NCI-H1105 (cell line): ENCODE data around the gene SCAF8.

ENCODE experiments used
- DNase-seq: peaks from one replicate; lab custom pipeline; 2025; lab: John Stamatoyannopoulos, UW

The SCAF8 gene

DNA sequence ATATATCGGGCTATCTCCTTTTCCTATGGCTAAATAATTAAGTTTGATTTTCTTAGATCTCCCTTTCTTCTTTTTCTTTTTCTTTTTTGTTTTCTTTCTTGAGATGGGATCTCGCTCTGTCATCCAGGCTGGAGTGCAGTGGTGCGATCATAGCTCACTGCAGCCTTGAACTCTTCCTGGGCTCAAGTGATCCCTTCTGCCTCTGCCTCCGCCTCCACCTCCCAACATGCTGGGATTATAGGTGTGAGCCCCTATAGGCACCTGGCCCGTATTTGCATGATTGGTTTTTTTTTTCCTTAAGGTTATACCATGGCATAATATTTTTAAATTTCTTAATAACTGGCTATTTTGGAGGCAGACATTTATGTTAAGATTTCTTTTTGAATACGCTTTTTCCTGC is 106.3 kb downstream of the SCAF8 start:
- no peak for DNase-seq

DNA sequence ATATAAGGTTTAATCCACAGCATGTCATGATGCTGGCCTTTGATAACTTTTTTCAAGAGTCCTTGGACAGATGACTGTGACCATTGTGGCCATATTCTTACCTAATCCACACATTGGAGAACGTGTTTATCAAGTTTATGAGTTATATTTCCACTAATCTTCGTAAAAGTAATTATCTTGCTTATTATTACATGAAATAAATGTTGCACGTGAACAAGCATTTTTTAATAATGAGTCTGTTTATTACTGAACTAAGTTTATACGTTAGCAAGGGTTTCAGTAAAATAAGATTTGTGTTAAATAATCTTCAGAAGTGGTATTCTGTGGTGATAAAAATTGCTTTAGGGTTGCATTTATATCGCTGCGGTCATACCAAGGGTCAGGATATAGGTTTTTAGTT is 107.1 kb downstream of the SCAF8 start:
- DNase-seq: no peak

- DNase-seq: no peak
Measured at GRCh38 chr6:154841109-154841508, 107.9 kb downstream of the SCAF8 start.

- DNase-seq: no peak
Measured at GRCh38 chr6:154842833-154843232, 109.6 kb downstream of the SCAF8 start.

DNA sequence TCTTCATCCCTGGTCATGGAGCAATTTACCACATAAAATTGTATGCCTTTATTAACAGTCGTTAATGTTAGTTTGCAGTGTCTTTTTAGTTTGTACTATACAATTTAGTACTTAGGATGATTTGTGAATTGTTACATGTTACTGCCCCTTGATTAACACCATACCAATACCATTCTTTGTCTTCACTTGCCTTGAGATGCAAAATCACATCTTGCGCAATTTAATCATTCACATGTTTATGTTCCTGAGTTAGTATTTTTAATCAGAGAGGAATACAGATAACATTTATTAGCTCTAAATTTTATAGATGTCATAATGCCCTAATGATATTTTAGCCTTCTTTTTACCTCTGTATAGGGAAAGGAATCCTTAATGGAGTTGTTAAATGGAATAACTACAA is 114.1 kb downstream of the SCAF8 start:
- no peak for DNase-seq

- DNase-seq: peak; percentile 72
Measured at GRCh38 chr6:154848580-154848979, 115.4 kb downstream of the SCAF8 start.

GRCh38 chr6:154849475-154849874 is 116.3 kb downstream of the SCAF8 start:
- DNase-seq: no peak

DNA sequence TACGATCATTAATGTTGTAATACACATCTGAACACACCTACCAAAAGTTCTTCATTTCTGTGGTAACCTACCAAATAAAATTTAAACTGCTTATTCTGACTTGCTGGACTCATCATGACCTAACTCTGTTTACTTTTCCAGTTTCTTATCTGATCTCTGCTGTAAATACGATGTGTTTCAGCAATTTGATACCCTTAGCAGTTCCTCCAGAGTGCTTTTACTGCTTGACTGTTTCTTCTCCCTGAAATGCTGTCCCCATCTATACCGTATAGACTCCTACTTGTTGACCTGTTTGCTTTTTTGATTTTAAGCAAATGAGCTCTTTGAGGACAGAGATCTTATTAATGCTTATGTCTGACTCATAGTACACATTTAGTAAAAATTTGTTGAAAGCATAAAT is 119.5 kb downstream of the SCAF8 start:
- no peak for DNase-seq

DNA sequence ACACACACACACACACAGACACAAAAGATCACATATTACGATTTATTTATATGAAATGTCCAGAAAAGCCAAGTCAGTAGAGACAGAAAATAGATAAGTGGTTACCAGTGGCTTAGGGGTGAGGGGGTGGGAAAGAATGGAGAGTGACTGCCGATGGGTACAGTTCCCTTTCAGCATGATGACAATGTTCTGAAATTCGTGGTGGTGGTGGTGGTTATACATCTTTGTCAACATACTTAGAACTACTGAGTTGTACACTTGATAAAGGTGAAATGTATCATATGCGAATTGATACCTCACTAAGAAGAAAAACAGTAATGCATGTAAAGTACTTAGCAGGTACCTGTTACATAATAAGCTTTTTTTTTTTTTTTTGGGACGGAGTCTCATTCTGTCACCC is 124.3 kb downstream of the SCAF8 start:
- no peak for DNase-seq

DNA sequence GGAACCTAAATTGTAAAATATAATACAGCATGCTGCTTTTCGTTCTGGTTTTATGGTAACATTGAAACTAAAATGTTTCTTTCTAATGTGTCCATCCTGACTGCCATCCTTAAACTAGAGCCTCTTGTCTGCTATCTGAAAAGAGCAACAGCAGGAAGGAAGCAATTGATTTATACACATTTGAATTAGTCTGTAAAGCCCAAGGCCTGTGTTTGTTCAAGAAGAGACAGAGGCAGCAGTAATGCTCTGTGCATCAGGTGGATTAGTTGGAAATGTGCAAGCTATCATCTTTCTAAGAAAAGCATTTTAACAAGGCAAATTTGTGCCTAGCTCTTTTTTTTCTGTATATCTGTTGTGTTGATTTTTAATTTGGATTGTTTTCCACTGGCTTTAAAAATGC is 128.6 kb downstream of the SCAF8 start:
- DNase-seq: no peak

GRCh38 chr6:154862536-154862935 is 129.3 kb downstream of the SCAF8 start:
- DNase-seq: no peak

DNA sequence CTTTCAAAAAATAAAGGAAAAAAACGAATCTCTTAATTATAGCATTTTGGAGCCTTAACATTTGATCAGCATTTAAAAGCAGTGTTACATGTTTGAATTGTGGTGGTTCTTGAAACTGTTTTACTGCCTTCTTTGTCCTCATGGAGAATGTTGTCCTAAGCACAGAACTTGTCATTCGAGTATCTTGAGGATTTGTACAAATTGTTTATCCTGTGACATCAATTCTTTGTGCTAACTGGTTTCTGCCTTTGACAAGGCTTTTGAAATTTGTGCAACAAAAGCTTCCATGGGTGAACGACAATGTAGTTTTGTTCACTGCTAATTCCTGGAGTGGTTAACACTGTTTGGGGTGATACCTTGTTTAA is 130.8 kb downstream of the SCAF8 start:
- no peak for DNase-seq

DNA sequence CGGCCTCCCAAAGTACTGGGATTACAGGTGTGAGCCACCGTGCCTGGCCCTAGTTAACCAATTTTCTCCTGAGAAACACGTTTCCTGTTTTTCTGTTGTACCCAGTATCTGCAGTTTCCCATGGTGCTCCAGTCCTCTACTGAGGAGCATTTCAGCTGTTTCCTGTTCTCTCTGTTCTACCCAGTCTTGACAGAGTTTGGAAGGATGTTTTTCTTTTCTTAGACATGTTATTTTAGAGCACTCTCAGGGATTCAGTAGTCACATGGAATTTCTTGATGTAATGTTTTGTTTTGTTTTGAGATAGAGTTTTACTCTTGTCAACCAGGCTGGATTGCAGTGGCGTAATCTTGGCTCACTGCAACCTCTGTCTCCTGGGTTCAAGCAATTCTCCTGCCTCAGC is 132.1 kb downstream of the SCAF8 start:
- no peak for DNase-seq

DNA sequence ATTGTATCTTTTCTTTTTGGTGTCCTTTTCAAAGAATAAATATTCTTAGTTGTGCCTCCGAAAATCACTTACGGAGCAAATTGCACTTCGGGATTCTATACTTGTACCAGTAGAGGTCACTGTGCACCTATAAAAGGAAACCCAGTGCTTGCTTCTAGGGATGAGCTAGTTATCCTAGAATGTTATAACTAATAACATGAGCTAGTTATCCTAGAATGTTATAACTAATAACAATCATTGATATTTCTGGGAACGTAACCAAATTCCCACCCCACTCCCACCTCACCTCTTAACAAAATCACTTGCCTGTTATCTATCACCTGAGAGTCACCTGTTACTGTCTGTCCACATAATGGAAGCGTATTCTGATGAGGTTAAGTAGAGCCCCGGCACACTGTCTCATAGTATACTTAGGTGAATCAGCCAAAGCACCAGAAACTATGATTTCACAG is 135.0 kb downstream of the SCAF8 start:
- DNase-seq: peak; percentile 26

DNA sequence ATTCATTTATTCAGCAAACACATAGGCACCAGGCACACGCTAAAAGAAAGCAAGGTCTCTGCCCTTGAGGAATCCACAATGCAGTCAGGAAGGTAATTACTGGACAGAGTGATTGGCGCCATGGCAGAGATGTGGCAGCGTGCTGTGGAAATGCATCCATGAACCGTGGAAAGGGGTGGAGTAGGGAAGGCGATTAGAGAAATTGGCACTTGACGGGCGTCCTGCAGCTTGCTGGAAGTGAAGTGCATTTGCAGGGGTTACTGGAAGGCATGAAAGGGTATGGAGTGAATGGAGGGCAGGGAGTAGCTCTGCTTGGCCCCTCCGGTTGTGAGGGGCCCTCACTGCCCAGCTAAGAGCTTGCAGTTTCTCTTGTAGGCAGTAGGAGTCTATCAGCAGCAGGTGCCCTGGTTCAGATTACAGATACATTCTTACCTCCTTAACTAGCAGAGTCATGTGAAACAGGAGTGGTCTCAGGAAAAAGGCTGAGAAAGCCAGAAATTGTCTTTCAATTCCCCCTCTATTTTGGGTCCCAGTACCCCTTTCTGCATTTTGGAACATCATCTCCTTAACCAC is 139.4 kb downstream of the SCAF8 start:
- DNase-seq: peak; percentile 52

- no peak for DNase-seq
Measured at GRCh38 chr6:154873546-154873945, 140.3 kb downstream of the SCAF8 start.

GRCh38 chr6:154874773-154875592 is 141.8 kb downstream of the SCAF8 start:
- DNase-seq: no peak

DNA sequence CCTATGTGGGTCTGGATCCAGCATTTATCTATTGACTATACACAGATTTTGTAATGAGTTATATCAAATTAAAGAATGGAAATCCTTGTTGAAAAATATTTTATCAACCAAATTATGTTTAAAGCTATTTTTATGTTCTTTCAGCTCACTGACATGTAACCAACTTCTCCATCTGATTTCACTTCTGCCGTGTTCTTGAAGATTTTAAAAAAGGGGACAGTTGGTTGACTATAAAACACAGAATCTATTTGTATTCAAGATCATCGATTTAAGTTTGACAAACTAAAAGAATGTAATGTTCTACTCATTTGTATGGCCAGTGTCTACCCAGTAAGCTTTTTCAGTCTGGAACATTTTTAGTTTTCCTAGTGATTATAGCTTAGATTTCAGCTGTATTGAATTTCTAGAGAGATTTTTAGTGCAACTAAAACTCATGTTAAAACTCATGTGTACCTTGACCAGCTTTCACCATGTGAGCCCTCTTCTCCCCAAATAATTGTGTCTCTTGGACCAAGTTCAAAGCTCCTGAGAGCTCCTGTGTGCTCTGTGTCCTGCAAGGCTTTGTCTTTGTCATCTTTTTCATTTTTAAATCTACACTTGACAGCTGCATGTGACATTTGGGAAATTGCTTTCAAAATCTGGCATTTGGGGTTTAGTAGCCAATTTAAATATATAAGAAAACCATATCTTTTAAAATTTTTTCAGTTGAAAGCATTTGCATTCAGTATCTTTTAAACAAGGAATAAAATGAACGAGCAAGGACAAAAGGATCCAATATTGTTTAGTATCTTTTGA is 143.5 kb downstream of the SCAF8 start:
- no peak for DNase-seq

GRCh38 chr6:154878871-154879491 is 145.8 kb downstream of the SCAF8 start:
- DNase-seq: no peak

DNA sequence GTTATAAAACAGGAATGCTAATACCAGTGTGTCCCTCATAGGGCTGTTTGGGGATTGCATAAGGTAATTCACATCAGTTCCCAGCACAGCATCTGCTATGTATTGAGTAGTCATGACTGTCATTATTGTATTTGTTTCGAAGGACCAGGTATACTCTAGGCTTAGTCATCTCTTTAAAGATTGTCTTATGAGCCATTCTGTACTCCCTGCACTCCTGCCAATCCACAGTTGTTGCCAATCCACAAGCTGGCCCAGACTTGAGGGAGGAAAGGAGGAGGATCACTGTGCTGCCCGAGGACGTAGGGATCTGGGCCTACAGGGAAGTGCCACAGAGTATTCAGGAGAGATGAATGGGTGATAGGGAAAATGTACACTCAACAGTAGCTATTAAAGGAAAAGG is 148.9 kb downstream of the SCAF8 start:
- DNase-seq: no peak
